Measurements from ENCODE around the gene ETFA.

ETFA gene

GRCh38 chr15:76209523-76209922, 101.7 kb downstream of the ETFA start:
- DNase-seq, result no peak

GRCh38 chr15:76208786-76209424, 102.4 kb downstream of the ETFA start:
- no peak for DNase-seq

GRCh38 chr15:76208084-76208785, 103.0 kb downstream of the ETFA start:
- DNase-seq, result no peak

DNA sequence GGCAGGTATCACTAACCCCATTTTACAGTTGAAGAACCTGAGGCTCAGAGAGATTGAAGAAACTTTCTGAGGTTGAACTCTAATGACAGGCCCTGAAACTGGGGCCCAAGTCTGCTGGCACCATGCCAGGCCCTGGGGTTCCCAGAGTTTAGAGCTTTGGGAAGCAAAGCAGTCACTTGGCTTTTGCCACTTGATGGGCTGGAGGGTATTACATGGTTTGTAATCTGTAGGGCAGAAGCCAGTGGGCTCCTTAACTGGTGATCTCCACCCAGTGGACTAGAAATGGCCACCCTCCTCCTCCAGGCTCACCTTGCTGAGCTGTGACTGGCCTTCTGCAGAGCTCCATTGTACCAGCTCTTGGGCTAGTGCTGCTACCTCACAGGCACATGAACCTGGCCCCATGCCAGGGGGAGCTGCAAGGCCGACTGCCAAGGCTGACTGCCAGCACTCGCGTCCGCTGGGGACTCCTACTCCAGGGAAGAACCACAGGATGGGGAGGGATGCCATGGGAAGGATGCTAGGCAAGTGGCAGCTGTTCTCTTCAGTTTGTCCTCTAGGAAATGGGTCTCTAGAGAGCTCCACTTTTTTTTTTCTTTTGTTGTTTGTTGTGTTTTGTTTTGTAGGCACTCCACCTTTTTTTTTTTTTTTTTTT, 104.8 kb downstream of the ETFA start:
- no peak for DNase-seq

- DNase-seq, result no peak
Observed at GRCh38 chr15:76204916-76205460, 106.3 kb downstream of the ETFA start.

DNA sequence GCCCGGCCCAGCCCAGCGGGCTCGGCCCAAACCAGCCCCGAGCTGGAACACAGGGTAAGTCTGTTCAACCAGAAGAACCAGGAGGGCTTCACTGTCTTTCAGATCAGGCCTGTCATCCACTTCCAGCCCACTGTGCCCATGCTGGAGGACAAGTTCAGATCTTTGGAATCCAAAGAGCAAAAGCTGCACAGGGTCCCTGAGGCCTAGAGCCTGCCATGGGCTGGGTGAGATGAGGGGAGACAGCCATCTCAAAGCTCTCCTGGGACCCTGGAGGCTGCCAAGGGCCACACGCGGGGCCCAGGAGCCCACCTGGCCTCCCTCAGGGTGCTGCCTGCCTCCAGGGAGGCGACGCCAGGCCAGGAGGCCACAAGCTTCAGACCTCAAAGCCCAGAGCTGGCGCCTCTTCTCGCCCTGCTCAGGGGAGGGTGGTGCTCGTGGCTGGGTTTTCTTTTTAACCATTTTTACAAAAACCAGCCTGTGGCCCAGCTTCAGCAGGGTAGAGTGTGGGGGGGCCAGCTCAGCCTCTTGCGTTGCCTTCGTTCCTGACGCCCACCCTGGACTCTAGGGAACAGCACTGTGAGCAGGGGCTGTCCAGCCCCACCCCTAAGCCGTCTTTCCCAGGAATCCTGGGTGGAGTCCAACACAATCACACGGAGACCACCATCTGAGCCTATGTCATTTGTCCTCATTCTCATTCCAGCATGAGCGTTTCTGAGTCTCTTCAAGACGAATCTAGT, 107.0 kb downstream of the ETFA start:
- no peak for DNase-seq

DNA sequence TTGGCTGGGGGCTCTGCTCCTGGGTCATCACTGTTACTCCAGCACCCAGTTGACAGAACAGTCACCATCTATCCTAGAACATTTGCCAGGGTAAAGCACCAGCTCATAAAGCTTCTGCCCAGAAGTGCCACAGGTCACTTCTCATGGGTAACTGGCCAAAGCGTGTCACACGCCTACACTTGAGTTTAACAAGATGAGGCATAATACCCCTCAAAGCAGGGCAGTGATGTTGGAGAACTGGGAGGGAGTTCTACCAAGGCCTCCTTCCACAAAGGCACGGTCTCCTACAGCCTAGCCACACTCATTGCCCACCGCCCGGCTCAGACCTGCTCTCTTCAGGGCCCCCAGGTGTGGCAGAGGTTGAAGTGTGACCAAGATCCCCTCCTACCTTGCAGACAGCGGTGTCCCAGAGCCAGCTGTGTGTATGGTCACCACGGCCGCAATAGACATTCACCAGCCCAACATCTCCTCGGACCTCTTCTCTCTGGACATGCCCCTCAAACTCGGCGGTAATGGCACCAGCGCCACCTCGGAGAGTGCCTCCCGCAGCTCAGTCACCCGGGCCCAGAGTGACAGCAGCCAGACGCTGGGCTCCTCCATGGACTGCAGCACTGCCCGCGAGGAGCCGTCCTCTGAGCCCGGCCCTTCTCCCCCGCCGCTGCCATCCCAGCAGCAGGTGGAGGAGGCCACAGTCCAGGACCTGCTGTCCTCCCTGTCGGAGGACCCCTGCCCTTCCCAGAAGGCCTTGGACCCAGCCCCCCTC, 107.7 kb downstream of the ETFA start:
- no peak for DNase-seq

- DNase-seq, result no peak
Observed at GRCh38 chr15:76201536-76202255, 109.6 kb downstream of the ETFA start.

- DNase-seq, result no peak
Observed at GRCh38 chr15:76200641-76201105, 110.6 kb downstream of the ETFA start.

GRCh38 chr15:76200083-76200465, 111.2 kb downstream of the ETFA start:
- no peak for DNase-seq

GRCh38 chr15:76199106-76200082, 111.9 kb downstream of the ETFA start:
- no peak for DNase-seq

DNA sequence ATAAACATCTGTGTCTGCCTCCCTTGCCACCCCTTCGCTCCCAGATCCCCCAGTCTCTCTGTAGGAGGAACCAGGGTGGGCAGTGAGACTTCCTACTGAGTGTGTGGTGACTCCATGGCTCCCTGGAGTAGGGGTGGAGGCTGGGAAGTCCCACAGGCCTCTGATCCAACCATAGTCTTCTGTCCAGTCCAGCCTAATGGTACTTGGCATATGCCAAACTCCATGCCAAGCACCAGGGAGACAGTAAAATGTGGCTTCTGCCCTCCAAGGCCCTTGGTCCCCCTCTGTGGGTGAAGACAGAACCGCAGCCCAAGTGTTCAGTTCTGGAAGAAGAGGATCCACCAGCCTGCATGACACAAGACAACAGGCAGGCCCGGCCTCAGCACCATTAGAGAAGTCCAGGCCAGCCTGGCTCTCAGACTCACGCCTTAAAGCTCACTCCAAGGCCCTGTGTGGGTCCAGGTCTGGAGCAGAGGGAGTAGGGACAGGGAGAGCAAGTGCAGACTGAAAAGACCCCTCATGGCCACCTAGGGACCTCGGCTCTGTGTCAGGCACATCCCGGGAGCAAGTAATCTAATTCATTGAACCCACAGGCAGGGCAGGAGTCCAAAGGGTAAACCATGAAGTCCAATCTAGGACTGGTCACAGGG, 112.7 kb downstream of the ETFA start:
- DNase-seq, result no peak

DNA sequence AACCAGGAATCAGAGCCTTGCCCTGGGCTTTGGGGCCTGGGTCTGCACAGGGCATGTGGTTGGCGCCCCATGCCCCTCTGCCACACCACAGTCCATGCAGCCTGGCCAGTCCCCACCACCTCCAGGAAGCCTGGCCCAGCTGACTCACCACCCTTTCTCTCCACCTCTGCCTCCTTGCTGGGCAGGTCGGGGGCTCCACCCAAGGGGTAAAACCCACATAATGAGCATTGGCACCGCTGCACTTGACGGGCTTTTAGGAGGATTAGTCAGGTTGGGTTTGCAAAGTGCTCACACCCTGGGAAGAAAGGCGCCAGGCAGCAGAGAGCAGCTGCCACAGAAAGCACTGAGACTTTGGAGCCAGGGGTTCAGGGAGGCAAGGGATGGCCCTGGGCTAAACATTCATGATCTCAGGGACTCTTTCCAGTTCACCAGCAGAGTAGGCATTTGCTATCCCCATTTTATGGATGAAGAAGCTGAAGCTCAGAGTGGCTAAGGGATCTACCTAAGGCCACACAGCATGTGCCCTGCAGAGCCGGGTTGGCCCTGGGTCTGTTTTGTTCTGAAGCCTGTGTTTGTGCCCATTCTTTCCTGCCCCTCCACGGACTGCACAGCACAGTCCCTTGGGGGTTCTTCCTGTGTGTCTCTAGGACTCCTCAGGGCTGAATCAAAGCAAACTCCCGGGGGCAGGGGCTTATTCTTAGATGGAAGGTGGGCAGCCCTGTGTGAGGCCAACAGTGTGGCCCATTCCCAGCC, 113.4 kb downstream of the ETFA start:
- no peak for DNase-seq

- DNase-seq, result no peak
Observed at GRCh38 chr15:76196269-76197231, 114.7 kb downstream of the ETFA start.

GRCh38 chr15:76195506-76196268, 115.6 kb downstream of the ETFA start:
- no peak for DNase-seq

- no peak for DNase-seq
Observed at GRCh38 chr15:76193934-76194333, 117.3 kb downstream of the ETFA start.

- no peak for DNase-seq
Observed at GRCh38 chr15:76192715-76193114, 118.6 kb downstream of the ETFA start.
